Parathyroid adenoma (tissue), 2 donors: ENCODE measurements around the gene SGMS1.

Source experiments
- H2AFZ ChIP-seq: fragments of 300-600 bp; sonication (generic); one replicate; pipeline ENCODE4 v1.7.0; 2017; ENCODE audit warnings: antibody characterized with exemption, mild to moderate bottlenecking
- H3K27ac ChIP-seq: fragments of 300-600 bp; sonication (generic); one replicate; pipeline ENCODE4 v1.7.0; 2017
- H3K27me3 ChIP-seq: fragments of 300-600 bp; sonication (generic); one replicate; pipeline ENCODE4 v1.7.0; 2017; ENCODE audit warnings: low read length; ENCODE audit not compliant: control insufficient read depth, insufficient read depth
- H3K36me3 ChIP-seq: fragments of 300-600 bp; sonication (generic); one replicate; pipeline ENCODE4 v1.7.0; 2017; ENCODE audit warnings: low read length; ENCODE audit not compliant: control insufficient read depth, insufficient read depth
- H3K4me1 ChIP-seq: fragments of 300-600 bp; sonication (generic); one replicate; pipeline ENCODE4 v1.7.0; 2017; ENCODE audit warnings: control low read depth
- H3K4me2 ChIP-seq: fragments of 300-600 bp; sonication (generic); one replicate; pipeline ENCODE4 v1.7.0; 2017; ENCODE audit warnings: low read length
- H3K4me3 ChIP-seq: fragments of 300-600 bp; sonication (generic); one replicate; pipeline ENCODE4 v1.7.0; 2017; ENCODE audit warnings: low read depth, low read length
- H3K79me2 ChIP-seq: fragments of 300-600 bp; sonication (generic); one replicate; pipeline ENCODE4 v1.7.0; 2017; ENCODE audit warnings: control low read depth
- H3K9ac ChIP-seq: fragments of 300-600 bp; sonication (generic); one replicate; pipeline ENCODE4 v1.7.0; 2017; ENCODE audit warnings: mild to moderate bottlenecking
- H3K9me3 ChIP-seq: fragments of 300-600 bp; sonication (generic); one replicate; pipeline ENCODE4 v1.7.0; 2017; ENCODE audit warnings: low read length; ENCODE audit not compliant: control insufficient read depth
- CTCF ChIP-seq: fragments of 300-600 bp; sonication (generic); IDR thresholded peaks from one replicate; pipeline ENCODE4 v1.7.0; 2017; ENCODE audit warnings: antibody characterized with exemption, mild to moderate bottlenecking
- donor health status: primary hyperparathyroidism.

SGMS1 gene

DNA sequence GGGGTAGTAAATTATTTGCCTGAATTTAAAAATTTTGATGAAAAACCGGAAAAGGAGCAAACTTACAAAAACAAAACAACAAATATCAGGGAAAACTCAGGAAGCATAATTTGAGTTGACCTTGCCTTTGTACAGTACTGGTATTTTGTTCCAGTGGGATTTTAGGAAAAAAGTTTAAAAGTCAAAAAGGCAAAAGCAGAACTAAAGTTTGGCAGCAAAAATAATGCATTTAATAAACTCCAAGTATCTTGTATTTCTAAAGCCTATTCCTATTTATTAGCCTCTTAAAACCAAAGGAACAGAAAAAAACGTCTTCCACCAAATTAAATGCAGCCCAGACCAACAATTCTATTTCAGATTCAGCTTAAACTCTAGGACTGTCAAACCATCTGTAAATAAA, 281.8 kb downstream of the SGMS1 start:
- Histone ChIP-seq H3K27me3 (no peaks in the 10 kb centered on the region), H3K36me3 (no peaks in the 10 kb centered on the region), H3K79me2 (peaks cover 27% of the 10 kb centered on the region), H3K27ac (no peak overlapping the region), H3K9me3 (no peaks in the 10 kb centered on the region), H3K4me2 (no peak overlapping the region), H3K4me1 (peaks cover 6% of the 10 kb centered on the region), H3K9ac (no peak overlapping the region), H2AFZ (no peak overlapping the region), H3K4me3 (no peak overlapping the region)
- no peak for TF ChIP-seq CTCF

DNA sequence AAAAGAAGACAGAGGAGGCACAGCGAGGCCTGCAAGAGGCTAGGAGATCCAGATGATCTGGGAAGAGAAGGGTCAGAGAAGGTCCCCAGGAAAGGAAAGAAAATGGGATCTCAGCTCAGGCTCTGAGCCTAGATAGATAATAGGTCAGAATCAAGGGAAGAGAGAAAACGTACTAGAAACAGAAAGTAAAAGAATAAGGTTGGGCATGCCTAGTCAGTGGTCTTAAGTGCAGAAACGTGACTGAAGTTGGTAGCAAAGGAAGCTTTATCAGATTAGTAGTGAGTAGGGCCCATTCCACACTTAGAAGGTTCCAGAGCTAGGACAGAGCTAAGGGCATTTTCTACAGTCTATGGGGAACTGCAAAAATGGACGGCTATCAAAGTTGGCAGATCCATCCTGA, 287.6 kb downstream of the SGMS1 start:
- H3K27ac ChIP-seq, result no peak overlapping the region
- no peak overlapping the region for H3K4me2 ChIP-seq
- no peak for TF ChIP-seq CTCF
- peaks cover 24% of the 10 kb centered on the region for H3K79me2 ChIP-seq
- no peaks in the 10 kb centered on the region for H3K27me3 ChIP-seq
- no peak overlapping the region for H3K4me3 ChIP-seq
- no peaks in the 10 kb centered on the region for H3K4me1 ChIP-seq
- no peaks in the 10 kb centered on the region for H3K36me3 ChIP-seq
- no peaks in the 10 kb centered on the region for H3K9me3 ChIP-seq
- no peak overlapping the region for H2AFZ ChIP-seq
- H3K9ac ChIP-seq, result no peak overlapping the region

DNA sequence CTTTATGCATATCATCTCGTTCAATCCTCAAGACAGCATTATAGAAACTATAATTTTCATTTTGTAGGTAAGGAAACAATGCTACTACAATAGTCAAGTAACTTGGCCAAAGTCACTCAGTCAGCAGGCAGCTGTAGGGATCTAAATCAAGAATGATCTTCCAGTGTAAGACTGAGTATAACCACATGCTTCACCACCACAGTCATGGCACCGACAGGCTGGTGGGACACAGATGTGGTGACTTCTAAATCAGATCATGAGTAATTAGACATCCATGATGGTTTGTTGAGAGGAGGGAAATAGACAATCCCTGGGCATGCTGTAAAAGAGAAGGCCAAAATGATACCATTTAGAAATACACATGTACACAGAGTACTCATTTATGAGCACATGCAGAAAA, 288.4 kb downstream of the SGMS1 start:
- Histone ChIP-seq H3K4me2 (no peak overlapping the region), H3K9me3 (no peaks in the 10 kb centered on the region), H3K9ac (no peak overlapping the region), H3K27ac (no peak overlapping the region), H3K27me3 (no peaks in the 10 kb centered on the region), H3K36me3 (no peaks in the 10 kb centered on the region), H3K4me3 (no peak overlapping the region), H2AFZ (no peak overlapping the region), H3K4me1 (no peaks in the 10 kb centered on the region), H3K79me2 (peaks cover 21% of the 10 kb centered on the region)
- TF ChIP-seq CTCF, result no peak

GRCh38 chr10:50334273-50334672, 289.5 kb downstream of the SGMS1 start:
- Histone ChIP-seq H3K9ac (no peak overlapping the region), H3K27me3 (no peaks in the 10 kb centered on the region), H3K4me1 (no peaks in the 10 kb centered on the region), H2AFZ (no peak overlapping the region), H3K27ac (no peak overlapping the region), H3K4me2 (no peak overlapping the region), H3K9me3 (no peaks in the 10 kb centered on the region), H3K36me3 (no peaks in the 10 kb centered on the region), H3K4me3 (no peak overlapping the region), H3K79me2 (peaks cover 13% of the 10 kb centered on the region)
- TF ChIP-seq CTCF, result no peak

- Histone ChIP-seq H3K36me3 (no peaks in the 10 kb centered on the region), H3K4me1 (peaks cover 2% of the 10 kb centered on the region), H3K4me3 (no peak overlapping the region), H3K9ac (no peak overlapping the region), H3K79me2 (peaks cover 10% of the 10 kb centered on the region), H3K27ac (no peak overlapping the region), H3K4me2 (no peak overlapping the region), H2AFZ (no peak overlapping the region), H3K27me3 (no peaks in the 10 kb centered on the region), H3K9me3 (no peaks in the 10 kb centered on the region)
- no peak for TF ChIP-seq CTCF
Observed at GRCh38 chr10:50333872-50334271, 289.9 kb downstream of the SGMS1 start.
